GM12872 (cell line): ENCODE data around the gene STAC.

Experiments
- TF ChIP-seq, protein P1 (sequence below): IDR thresholded peaks from 3 replicates; pipeline ENCODE4 v1.5.1; 2011; ENCODE audit warnings: low read depth, mild to moderate bottlenecking, low read length, moderate library complexity; ENCODE audit not compliant: insufficient read depth

The STAC gene

DNA sequence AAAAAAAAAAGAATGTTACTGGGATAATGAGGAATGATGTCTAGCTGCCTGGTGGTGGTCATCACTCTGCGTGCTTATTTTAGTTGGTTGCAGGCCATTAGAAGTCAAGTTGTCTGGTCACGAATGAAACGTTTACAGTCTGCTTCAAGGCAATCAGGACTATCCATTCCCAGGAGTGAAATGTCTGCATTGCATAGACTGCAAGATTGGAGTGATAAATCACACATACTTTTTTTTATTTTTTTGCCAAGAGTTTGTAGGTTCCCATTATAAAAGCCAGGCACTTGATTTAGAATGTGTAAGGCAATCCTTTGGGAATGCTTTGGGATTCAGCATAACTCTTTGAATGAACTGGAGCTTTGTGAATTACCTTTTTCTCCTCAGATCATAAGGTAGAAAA lies 132.3 kb downstream of the STAC start:
- TF ChIP-seq, protein P1, sequence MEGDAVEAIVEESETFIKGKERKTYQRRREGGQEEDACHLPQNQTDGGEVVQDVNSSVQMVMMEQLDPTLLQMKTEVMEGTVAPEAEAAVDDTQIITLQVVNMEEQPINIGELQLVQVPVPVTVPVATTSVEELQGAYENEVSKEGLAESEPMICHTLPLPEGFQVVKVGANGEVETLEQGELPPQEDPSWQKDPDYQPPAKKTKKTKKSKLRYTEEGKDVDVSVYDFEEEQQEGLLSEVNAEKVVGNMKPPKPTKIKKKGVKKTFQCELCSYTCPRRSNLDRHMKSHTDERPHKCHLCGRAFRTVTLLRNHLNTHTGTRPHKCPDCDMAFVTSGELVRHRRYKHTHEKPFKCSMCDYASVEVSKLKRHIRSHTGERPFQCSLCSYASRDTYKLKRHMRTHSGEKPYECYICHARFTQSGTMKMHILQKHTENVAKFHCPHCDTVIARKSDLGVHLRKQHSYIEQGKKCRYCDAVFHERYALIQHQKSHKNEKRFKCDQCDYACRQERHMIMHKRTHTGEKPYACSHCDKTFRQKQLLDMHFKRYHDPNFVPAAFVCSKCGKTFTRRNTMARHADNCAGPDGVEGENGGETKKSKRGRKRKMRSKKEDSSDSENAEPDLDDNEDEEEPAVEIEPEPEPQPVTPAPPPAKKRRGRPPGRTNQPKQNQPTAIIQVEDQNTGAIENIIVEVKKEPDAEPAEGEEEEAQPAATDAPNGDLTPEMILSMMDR: no peak

DNA sequence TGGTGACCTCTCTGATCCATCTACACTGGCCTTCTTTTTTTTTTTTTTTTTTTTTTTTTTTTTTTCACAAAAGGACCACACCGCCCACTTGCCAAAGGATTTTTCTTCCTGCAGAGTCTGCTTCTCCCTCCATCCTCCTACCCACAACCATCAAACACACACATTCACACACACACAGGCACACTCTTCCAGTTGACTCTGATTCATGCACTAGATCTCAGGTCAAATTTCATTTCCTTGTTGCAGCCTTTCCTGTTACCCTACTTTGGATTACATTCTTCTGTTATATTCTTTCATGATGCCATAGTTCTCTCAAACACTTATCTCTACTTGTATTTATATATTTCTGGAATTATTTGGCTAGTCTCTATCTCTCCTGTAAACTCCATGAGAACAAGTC lies 133.9 kb downstream of the STAC start:
- TF ChIP-seq, protein P1: no peak

DNA sequence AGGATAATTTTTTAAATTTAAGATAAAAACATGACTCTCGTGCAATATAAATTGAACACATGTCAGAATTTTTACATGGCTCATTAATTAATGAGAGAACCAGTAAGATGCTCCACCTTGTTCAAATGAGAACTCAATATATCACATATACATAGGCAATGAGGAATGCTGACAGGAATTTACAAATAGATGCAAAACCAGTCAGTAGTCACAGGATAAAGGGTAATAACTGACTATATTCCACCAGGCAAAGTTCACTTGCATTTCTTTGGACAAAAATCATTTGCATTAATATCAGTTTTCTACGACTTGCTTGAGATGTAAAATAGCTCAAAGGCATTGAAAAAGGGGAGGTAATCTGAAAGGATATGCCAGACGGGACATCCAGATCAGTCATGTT lies 139.4 kb downstream of the STAC start:
- TF ChIP-seq, protein P1: no peak

DNA sequence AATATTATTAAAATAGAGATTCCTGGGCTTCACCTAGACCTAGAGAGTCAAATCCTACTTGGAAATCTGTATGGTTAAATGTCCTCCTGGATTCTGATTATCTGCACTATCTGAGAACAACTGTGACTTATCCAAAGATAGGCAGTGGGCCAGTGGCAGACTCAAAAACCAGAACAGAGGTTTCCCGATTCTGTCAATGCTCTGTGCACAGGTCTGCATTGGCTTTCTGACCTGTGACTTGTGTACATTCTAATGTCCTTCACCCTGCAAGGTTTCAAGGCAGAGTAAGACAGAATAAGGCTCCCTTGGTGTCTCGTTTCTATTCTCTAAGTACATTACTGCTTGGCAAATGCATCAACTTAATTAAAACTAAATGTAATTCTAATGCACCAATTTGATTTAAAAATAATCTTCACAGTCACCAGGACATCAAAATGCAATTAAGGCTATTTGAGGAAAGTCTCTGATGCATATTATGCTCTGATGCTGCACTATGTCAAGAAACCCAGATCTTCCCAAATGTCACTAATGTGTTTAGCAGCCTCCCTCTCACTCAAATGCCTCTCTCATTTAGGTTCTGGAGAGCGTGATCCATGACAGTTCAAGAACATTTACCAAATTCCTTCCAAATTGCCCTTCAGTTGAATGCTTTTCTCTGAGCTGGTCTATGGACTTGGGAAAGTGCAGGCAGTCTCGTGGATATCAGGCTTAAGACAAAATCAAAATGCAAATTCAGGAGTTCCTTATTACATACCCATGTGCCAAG lies 140.1 kb downstream of the STAC start:
- TF ChIP-seq, protein P1: no peak

DNA sequence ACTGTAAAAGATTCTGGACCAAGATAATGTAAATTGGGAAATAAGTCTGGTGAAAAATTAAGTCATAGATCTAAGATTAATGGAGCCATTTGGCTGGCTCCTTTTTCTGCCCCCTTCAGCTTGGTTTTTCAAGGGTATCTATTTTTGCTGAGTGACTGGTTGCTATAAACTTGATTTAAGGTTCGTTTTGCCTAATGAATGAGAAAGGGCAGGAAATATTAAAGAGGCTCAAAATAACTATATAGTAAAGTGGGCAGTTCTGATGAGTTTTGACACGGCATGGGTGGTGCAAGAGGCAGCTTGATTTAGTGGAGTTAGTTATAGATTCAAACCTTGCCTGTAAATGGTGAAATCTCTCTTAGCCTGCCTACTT lies 140.7 kb downstream of the STAC start:
- TF ChIP-seq, protein P1: no peak

DNA sequence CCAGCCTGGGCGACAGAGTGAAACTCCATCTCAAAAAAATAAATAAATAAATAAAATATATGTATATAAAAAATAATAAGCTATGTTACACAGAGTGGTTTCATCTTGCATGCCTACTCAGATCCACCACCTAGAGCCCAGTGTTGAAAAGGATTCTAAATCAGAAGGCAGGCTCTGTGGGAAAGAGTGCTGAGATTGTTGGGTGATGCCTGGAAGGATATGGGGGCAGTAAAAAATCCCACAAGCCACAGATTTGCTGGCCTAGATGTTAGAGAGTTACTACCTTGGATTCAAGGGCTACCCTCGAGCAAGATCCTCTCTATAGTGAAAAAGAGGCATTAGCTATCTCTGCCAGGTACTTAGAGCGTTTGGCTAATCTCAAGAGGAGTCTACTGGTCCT lies 144.3 kb downstream of the STAC start:
- TF ChIP-seq, protein P1: no peak

DNA sequence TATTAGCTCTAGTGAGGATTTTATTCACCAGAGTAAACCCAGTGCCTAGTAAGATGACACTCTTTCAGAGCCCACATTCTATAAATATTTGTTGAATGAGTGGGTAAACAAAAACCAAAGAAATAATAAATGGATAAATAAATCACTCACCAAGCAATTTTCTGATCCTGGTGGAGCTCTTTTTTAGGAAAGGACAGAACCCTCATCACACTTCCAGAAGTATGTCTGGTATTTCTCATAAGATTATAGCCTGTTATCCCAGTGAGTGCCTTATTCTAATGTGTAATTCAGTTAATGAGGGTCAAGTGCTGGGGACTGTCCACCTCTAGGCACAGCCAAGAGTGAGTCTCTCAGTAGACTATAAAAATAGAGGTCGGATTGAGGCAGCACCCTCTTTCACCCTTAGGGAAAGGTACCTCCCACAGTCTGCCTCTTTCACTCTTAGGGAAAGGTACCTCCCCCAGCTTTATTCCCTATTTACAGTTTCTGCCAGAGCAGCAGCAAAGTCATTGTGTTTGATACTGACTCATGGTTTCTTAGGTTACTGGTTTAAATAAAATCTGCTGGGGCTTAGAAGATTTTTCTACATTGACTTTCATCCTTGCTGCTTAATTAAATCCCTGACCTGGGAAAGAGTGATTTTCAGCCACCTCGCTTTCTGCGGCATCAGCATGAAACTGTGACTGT lies 145.0 kb downstream of the STAC start:
- TF ChIP-seq, protein P1: no peak
